ENCODE measurements around the gene ZNF618.

The ZNF618 gene

DNA sequence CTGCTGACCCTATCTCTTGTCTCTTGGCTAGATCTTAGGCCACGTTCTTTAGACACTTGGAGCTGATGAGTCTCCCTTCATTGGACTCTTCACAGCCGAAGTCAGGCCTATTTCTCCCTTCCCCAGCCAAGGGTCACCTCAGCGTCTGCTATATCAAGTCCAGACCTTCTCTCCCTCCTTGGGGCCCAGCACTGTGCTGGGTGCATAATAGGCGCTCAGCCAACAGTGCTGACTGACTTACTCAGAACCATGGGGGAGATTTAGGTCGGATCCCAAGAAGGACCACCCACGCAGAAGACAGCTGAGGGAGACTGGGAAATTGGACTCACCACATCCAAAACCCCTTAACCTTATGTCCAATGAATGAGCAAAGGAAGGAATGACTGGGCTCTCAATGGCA lies 207.6 kb downstream of the ZNF618 start:
- Histone ChIP-seq H3K9ac (ENCODE audit: low read depth, low read length) (no peak overlapping the region), H3K9me3 (ENCODE audit: insufficient read depth, low read length, severe bottlenecking) (no peaks in the 10 kb centered on the region), H3K79me2 (ENCODE audit: insufficient read depth, low read length) (no peaks in the 10 kb centered on the region), H3K36me3 (ENCODE audit: insufficient read depth, low read length) (no peaks in the 10 kb centered on the region), H2AFZ (ENCODE audit: low read depth, low read length) (no peak overlapping the region), H3K27ac (ENCODE audit: low read length) (no peak overlapping the region), H4K20me1 (ENCODE audit: insufficient read depth, low read length) (no peaks in the 10 kb centered on the region), H3K4me2 (ENCODE audit: insufficient read depth, low read length) (no peak overlapping the region), H3K4me1 (ENCODE audit: insufficient read depth, low read length) (no peaks in the 10 kb centered on the region), H3K27me3 (ENCODE audit: insufficient read depth, low read length, poor library complexity) (peaks cover 20% of the 10 kb centered on the region), H3K4me3 (ENCODE audit: low read depth in 1 of 2, low read length in 2 of 2) (no peak overlapping the region)
- TF ChIP-seq, protein P1, sequence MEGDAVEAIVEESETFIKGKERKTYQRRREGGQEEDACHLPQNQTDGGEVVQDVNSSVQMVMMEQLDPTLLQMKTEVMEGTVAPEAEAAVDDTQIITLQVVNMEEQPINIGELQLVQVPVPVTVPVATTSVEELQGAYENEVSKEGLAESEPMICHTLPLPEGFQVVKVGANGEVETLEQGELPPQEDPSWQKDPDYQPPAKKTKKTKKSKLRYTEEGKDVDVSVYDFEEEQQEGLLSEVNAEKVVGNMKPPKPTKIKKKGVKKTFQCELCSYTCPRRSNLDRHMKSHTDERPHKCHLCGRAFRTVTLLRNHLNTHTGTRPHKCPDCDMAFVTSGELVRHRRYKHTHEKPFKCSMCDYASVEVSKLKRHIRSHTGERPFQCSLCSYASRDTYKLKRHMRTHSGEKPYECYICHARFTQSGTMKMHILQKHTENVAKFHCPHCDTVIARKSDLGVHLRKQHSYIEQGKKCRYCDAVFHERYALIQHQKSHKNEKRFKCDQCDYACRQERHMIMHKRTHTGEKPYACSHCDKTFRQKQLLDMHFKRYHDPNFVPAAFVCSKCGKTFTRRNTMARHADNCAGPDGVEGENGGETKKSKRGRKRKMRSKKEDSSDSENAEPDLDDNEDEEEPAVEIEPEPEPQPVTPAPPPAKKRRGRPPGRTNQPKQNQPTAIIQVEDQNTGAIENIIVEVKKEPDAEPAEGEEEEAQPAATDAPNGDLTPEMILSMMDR (IDR thresholded peaks at IDR 0.05; ENCODE audit: borderline replicate concordance, extremely low read depth, low read length, poor library complexity, severe bottlenecking), result no peak
- TF ChIP-seq EZH2 (IDR thresholded peaks at IDR 0.05; ENCODE audit: borderline replicate concordance, low read depth, low read length, severe bottlenecking), result no peak
- ATAC-seq (ENCODE audit: insufficient read depth, low read depth), result no peak
- DNase-seq, result no peak

DNA sequence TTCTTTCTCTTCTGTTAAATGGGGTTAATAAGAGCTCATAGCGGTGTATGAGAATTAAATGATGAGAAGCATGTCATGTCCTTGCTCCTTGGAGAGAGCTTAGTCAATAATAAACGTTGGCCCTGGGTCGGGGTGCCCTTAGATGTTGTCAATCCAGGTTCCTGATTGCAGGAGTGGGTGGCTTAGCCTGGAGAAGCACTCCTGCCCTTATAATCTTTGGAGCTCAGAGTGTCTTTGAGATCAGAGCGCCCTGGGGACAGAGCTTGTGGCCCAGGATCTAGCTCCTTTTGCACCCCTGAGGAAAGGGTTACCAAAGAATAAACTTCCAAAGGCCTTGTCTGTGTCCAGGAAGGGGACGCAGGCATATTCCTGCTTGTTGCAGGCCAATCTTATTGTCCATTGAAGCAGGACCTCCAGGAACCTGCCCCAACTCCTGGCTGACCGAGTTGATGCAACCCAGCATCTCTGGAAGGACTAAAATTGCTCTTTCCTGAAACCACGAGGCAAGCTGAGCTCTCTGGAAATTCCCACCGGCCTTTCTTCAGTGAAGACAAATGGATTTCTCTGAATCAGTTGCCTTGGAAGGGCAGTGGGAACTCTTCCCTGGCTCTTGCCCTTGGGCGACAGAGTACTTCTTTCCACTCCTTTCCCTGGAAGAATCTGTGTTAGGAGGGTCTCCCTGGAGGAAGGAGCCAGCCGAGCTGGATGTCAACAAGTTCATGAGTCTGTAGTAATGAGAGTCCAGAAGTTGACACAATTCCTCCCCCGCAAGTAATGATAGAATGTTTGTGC lies 208.4 kb downstream of the ZNF618 start:
- H3K27ac ChIP-seq (ENCODE audit: low read length), result no peak overlapping the region

DNA sequence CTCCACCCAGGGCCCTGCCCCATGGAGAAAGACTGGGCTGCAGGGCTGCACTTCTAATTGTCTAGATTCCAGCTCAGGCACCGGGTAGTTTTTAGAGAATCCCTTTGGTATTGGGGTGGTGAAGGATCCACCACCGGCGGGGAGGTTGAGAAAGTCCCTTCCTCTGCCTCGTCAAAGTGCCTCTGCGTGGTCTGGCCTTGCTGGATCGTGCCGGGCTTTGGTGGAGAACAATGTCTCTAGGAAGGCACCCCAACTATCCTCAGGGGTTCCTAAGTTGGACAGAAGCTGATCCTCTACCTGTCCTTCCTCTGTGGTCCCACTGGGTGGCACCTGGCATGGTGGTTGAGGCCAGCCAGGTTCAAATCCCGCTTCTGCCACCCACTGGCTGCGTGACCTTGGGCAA lies 209.3 kb downstream of the ZNF618 start:
- Histone ChIP-seq H3K4me1 (ENCODE audit: insufficient read depth, low read length) (no peaks in the 10 kb centered on the region), H3K27me3 (ENCODE audit: insufficient read depth, low read length, poor library complexity) (peaks cover 20% of the 10 kb centered on the region), H3K4me3 (ENCODE audit: low read depth in 1 of 2, low read length in 2 of 2) (no peak overlapping the region), H3K27ac (ENCODE audit: low read length) (no peak overlapping the region), H3K9ac (ENCODE audit: low read depth, low read length) (no peak overlapping the region), H2AFZ (ENCODE audit: low read depth, low read length) (no peak overlapping the region), H3K4me2 (ENCODE audit: insufficient read depth, low read length) (no peak overlapping the region), H3K9me3 (ENCODE audit: insufficient read depth, low read length, severe bottlenecking) (no peaks in the 10 kb centered on the region), H4K20me1 (ENCODE audit: insufficient read depth, low read length) (no peaks in the 10 kb centered on the region), H3K36me3 (ENCODE audit: insufficient read depth, low read length) (no peaks in the 10 kb centered on the region), H3K79me2 (ENCODE audit: insufficient read depth, low read length) (no peaks in the 10 kb centered on the region)
- TF ChIP-seq, protein P1 (IDR thresholded peaks at IDR 0.05; ENCODE audit: borderline replicate concordance, extremely low read depth, low read length, poor library complexity, severe bottlenecking), result no peak
- no peak for TF ChIP-seq EZH2 (IDR thresholded peaks at IDR 0.05; ENCODE audit: borderline replicate concordance, low read depth, low read length, severe bottlenecking)
- DNase-seq, result no peak
- no peak for ATAC-seq (ENCODE audit: insufficient read depth, low read depth)

More for the DNA sequence above, 208.4 kb downstream of the ZNF618 start:
- Histone ChIP-seq H3K4me1 (ENCODE audit: insufficient read depth, low read length) (no peaks in the 10 kb centered on the region), H3K4me3 (ENCODE audit: low read depth in 1 of 2, low read length in 2 of 2) (no peak overlapping the region), H2AFZ (ENCODE audit: low read depth, low read length) (no peak overlapping the region), H3K4me2 (ENCODE audit: insufficient read depth, low read length) (no peak overlapping the region), H3K9me3 (ENCODE audit: insufficient read depth, low read length, severe bottlenecking) (no peaks in the 10 kb centered on the region), H3K79me2 (ENCODE audit: insufficient read depth, low read length) (no peaks in the 10 kb centered on the region), H4K20me1 (ENCODE audit: insufficient read depth, low read length) (no peaks in the 10 kb centered on the region), H3K9ac (ENCODE audit: low read depth, low read length) (no peak overlapping the region), H3K27me3 (ENCODE audit: insufficient read depth, low read length, poor library complexity) (peaks cover 20% of the 10 kb centered on the region), H3K36me3 (ENCODE audit: insufficient read depth, low read length) (no peaks in the 10 kb centered on the region)
- TF ChIP-seq, protein P1 (IDR thresholded peaks at IDR 0.05; ENCODE audit: borderline replicate concordance, extremely low read depth, low read length, poor library complexity, severe bottlenecking), result no peak
- TF ChIP-seq EZH2 (IDR thresholded peaks at IDR 0.05; ENCODE audit: borderline replicate concordance, low read depth, low read length, severe bottlenecking), result no peak
- DNase-seq (no peak), ATAC-seq (ENCODE audit: insufficient read depth, low read depth) (no peak)
